ENCODE results near the gene SLC1A4. TPM values are rescaled to one million over a fixed set of nuclear protein-coding genes. Genes with fewer than 3 reads are reported as not detected.
A peak's percentile ranks its signal among the peaks of the same experiment; 100 is the strongest.

SLC1A4 gene
- total and polyA plus RNA-seq, 12 donors = 13.0 to 196 (median 60.0) TPM

DNA sequence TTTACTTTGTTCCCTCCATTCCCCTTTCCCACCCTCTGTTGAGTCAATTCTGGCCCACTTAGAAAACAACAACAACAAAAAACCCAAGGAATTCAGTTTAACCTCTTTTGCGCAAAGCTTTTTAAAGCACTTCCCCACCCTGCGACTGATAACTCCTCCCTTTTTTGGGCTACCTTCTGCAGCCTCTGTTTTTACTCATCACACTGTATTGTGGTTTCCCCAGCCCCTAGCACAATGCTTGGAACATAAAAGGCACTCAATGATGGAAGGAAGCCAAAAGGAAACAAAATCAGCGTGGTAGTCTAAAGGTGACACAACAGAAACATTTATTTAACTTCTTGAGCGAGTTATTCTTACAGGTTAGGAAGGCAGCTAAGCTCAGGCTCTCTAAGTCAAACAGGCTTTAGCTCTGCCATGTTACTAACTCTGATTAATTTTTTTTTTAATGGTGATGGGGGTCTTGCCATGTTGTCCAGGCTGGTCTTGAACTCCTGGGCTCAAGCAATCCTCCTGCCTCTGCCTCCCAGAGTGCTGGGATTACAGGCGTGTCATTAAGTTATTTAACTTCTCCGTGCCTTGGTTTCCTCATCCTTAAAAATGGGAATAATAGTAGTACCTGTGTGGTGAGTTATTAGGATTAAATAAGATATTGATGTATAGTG is 68.3 kb downstream of the SLC1A4 start:
- TF ChIP-seq, protein P1, sequence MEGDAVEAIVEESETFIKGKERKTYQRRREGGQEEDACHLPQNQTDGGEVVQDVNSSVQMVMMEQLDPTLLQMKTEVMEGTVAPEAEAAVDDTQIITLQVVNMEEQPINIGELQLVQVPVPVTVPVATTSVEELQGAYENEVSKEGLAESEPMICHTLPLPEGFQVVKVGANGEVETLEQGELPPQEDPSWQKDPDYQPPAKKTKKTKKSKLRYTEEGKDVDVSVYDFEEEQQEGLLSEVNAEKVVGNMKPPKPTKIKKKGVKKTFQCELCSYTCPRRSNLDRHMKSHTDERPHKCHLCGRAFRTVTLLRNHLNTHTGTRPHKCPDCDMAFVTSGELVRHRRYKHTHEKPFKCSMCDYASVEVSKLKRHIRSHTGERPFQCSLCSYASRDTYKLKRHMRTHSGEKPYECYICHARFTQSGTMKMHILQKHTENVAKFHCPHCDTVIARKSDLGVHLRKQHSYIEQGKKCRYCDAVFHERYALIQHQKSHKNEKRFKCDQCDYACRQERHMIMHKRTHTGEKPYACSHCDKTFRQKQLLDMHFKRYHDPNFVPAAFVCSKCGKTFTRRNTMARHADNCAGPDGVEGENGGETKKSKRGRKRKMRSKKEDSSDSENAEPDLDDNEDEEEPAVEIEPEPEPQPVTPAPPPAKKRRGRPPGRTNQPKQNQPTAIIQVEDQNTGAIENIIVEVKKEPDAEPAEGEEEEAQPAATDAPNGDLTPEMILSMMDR (IDR thresholded peaks at IDR 0.05) = no peak
- TF ChIP-seq POLR2A (IDR thresholded peaks at IDR 0.05) = no peak
- peak overlapping the region in 2 of 4 donors; percentile 59 to 73 for H3K4me3 ChIP-seq
- H3K27ac ChIP-seq = peak overlapping the region in 2 of 5 donors; percentile 86 to 87
- intact Hi-C loops (cut with DNase I) = no loop called here
- H3K36me3 ChIP-seq (replicated peaks in 1 of 2) = no peaks in the 10 kb centered on the region
- H3K9me3 ChIP-seq (replicated peaks in 1 of 3) = no peaks in the 10 kb centered on the region
- H3K27me3 ChIP-seq = no peaks in the 10 kb centered on the region
- 55 to 67% (median 64%) methylated on average over 6 of the region's 6 CpGs for WGBS, 4 donors
- H3K4me1 ChIP-seq (replicated peaks in 1 of 2) = peaks cover 8 to 43% of the 10 kb centered on the region in 2 donors
- DNase-seq = no peak

GRCh38 chr2:65059071-65059470 is 69.9 kb downstream of the SLC1A4 start:
- WGBS, 4 donors = 72 to 93% (median 82%) methylated on average over 1 of the region's 1 CpG
- H3K4me1 ChIP-seq (replicated peaks in 1 of 2) = peaks cover 8 to 51% of the 10 kb centered on the region in 2 donors
- intact Hi-C loops (cut with DNase I) = no loop called here

GRCh38 chr2:65061146-65061909 is 72.1 kb downstream of the SLC1A4 start:
- peaks cover 15 to 65% of the 10 kb centered on the region in 2 donors for H3K4me1 ChIP-seq (replicated peaks in 1 of 2)
- no peak for TF ChIP-seq POLR2A (IDR thresholded peaks at IDR 0.05)
- TF ChIP-seq, protein P1 (IDR thresholded peaks at IDR 0.05) = no peak
- no peak overlapping the region for H3K4me3 ChIP-seq
- no peaks in the 10 kb centered on the region for H3K36me3 ChIP-seq (replicated peaks in 1 of 2)
- 64 to 81% (median 68%) methylated on average over 7 of the region's 7 CpGs for WGBS, 4 donors
- DNase-seq = peak in 3 of 7 donors; percentile 55 to 62 (median 62)
- H3K27ac ChIP-seq = no peak overlapping the region
- H3K9me3 ChIP-seq (replicated peaks in 1 of 3) = no peaks in the 10 kb centered on the region
- intact Hi-C loops (cut with DNase I) = loop anchor here in 1 of 2 donors (10.0 kb wide), 2 partner anchors 63 to 103 kb away; no protein-coding TSS in a partner anchor
- no peaks in the 10 kb centered on the region for H3K27me3 ChIP-seq

More at GRCh38 chr2:65059071-65059470, 69.9 kb downstream of the SLC1A4 start:
- TF ChIP-seq, protein P1 (IDR thresholded peaks at IDR 0.05) = no peak
- no peak for TF ChIP-seq POLR2A (IDR thresholded peaks at IDR 0.05)
- Histone ChIP-seq H3K36me3 (replicated peaks in 1 of 2) (no peaks in the 10 kb centered on the region), H3K4me3 (no peak overlapping the region), H3K27me3 (no peaks in the 10 kb centered on the region), H3K27ac (peak overlapping the region in 1 of 5 donors; percentile 3), H3K9me3 (replicated peaks in 1 of 3) (no peaks in the 10 kb centered on the region)
- DNase-seq = no peak

DNA sequence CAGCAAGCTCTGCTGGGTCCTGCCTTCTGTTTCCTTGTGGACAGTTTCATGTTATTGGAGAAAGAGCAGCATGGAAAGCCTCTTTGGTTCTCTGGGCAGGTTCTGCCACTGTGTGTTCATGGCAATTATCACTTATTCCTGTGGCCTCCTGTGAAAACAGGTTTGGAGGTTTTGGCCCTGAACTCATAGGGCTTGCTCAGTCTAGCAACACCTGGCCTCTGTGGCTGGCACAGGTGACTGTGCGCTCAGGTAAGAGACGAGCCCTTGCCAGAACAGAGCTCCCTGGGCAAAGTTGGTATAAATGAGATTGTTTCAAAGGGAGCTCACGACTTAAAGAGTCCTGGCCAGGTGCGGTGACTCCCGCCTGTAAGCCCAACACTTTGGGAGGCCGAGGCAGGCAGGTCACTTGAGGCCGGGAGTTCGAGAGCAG is 72.7 kb downstream of the SLC1A4 start:
- Histone ChIP-seq H3K27ac (no peak overlapping the region), H3K27me3 (no peaks in the 10 kb centered on the region), H3K4me1 (replicated peaks in 1 of 2) (peaks cover 14 to 65% of the 10 kb centered on the region in 2 donors), H3K4me3 (no peak overlapping the region), H3K9me3 (replicated peaks in 1 of 3) (no peaks in the 10 kb centered on the region), H3K36me3 (replicated peaks in 1 of 2) (no peaks in the 10 kb centered on the region)
- 80 to 97% (median 96%) methylated on average over 1 to 8 of the region's 8 CpGs for WGBS, 4 donors
- no peak for TF ChIP-seq POLR2A (IDR thresholded peaks at IDR 0.05)
- TF ChIP-seq, protein P1 (IDR thresholded peaks at IDR 0.05) = no peak
- intact Hi-C loops (cut with DNase I) = loop anchor here in 1 of 2 donors (10.0 kb wide), 2 partner anchors 63 to 103 kb away; no protein-coding TSS in a partner anchor
- peak in 1 of 7 donors; percentile 46 for DNase-seq

Data from adrenal gland (tissue), 12 donors.